SK-N-SH treated with all-trans-retinoic acid at 6 μM for 48 hours (cell line): ENCODE measurements around the gene RERE.

Experiments
- ATAC-seq: fragments of 200-7000 bp; cut with Tn5 transposase; 3 replicates; pipeline ENCODE4 v1.9.1; 2020; ENCODE audit warnings: mild to moderate bottlenecking, moderate library complexity
- BACH2 ChIP-seq: fragments of 250-450 bp; sonication (Bioruptor Pico); IDR thresholded peaks from 2 replicates; pipeline ENCODE4 v1.9.0; 2021; ENCODE audit warnings: mild to moderate bottlenecking, borderline replicate concordance
- CREB5 ChIP-seq: fragments of 250-450 bp; sonication (Bioruptor Pico); IDR thresholded peaks from 2 replicates; pipeline ENCODE4 v1.5.1; 2020; ENCODE audit warnings: low read depth, mild to moderate bottlenecking, moderate library complexity
- CSDC2 ChIP-seq: fragments of 250-450 bp; sonication (Bioruptor Pico); IDR thresholded peaks from 2 replicates; pipeline ENCODE4 v1.5.0; 2020; ENCODE audit warnings: mild to moderate bottlenecking, moderate library complexity
- ESRRG ChIP-seq: fragments of 250-450 bp; sonication (Bioruptor Pico); IDR thresholded peaks from 2 replicates; pipeline ENCODE4 v1.6.1; 2021; ENCODE audit warnings: mild to moderate bottlenecking
- GLIS3 ChIP-seq: fragments of 250-450 bp; sonication (Bioruptor Pico); IDR thresholded peaks from 2 replicates; pipeline ENCODE4 v1.5.0; 2020; ENCODE audit warnings: mild to moderate bottlenecking, moderate library complexity
- ISL1 ChIP-seq: fragments of 250-450 bp; sonication (Bioruptor Pico); IDR thresholded peaks from 2 replicates; pipeline ENCODE4 v2.1.2; 2022; ENCODE audit warnings: mild to moderate bottlenecking, moderate library complexity
- OSR1 ChIP-seq: fragments of 250-450 bp; sonication (Bioruptor Pico); IDR thresholded peaks from 2 replicates; pipeline ENCODE4 v1.8.0; 2022; ENCODE audit warnings: moderate library complexity, mild to moderate bottlenecking, inconsistent platforms
- PATZ1 ChIP-seq: fragments of 250-450 bp; sonication (Bioruptor Pico); IDR thresholded peaks from 2 replicates; pipeline ENCODE4 v1.8.0; 2020; ENCODE audit warnings: mild to moderate bottlenecking, moderate library complexity, borderline replicate concordance
- PPARA ChIP-seq: fragments of 250-450 bp; sonication (Bioruptor Pico); IDR thresholded peaks from 2 replicates; pipeline ENCODE4 v1.5.0; 2020; ENCODE audit warnings: mild to moderate bottlenecking, borderline replicate concordance
- RARB ChIP-seq: fragments of 250-450 bp; sonication (Bioruptor Pico); IDR thresholded peaks from 2 replicates; pipeline ENCODE4 v1.8.0; 2021; ENCODE audit warnings: mild to moderate bottlenecking, moderate library complexity
- TCF4 ChIP-seq: fragments of 250-450 bp; sonication (Bioruptor Pico); IDR thresholded peaks from 2 replicates; pipeline ENCODE4 v1.8.0; 2021; ENCODE audit warnings: mild to moderate bottlenecking, moderate library complexity, borderline replicate concordance
- TOX ChIP-seq: fragments of 250-450 bp; sonication (Bioruptor Pico); IDR thresholded peaks from 2 replicates; pipeline ENCODE4 v1.8.0; 2021; ENCODE audit warnings: mild to moderate bottlenecking, moderate library complexity, borderline replicate concordance
- ZC3H10 ChIP-seq: fragments of 250-450 bp; sonication (Bioruptor Pico); IDR thresholded peaks from 2 replicates; pipeline ENCODE4 v1.5.1; 2021; ENCODE audit warnings: mild to moderate bottlenecking, moderate library complexity
- ZFP3 ChIP-seq: fragments of 250-450 bp; sonication (Bioruptor Pico); IDR thresholded peaks from 2 replicates; pipeline ENCODE4 v1.5.0; 2020; ENCODE audit warnings: mild to moderate bottlenecking, moderate library complexity
- ZFP30 ChIP-seq: fragments of 450-650 bp; formaldehyde crosslinking; IDR thresholded peaks from 2 replicates; pipeline ENCODE4 v1.5.0; 2022; ENCODE audit warnings: mild to moderate bottlenecking, moderate library complexity
- ZNF565 ChIP-seq: fragments of 450-650 bp; formaldehyde crosslinking; conservative IDR thresholded peaks from 2 replicates; pipeline ENCODE4 v1.5.0; 2020; ENCODE audit warnings: low read depth, mild to moderate bottlenecking, moderate library complexity
- ZNF8 ChIP-seq: fragments of 450-650 bp; formaldehyde crosslinking; IDR thresholded peaks from 2 replicates; pipeline ENCODE4 v1.5.0; 2020; ENCODE audit warnings: mild to moderate bottlenecking, moderate library complexity
- TF ChIP-seq, protein P1 (sequence below): fragments of 250-450 bp; sonication (Bioruptor Pico); IDR thresholded peaks from 2 replicates; pipeline ENCODE4 v1.5.1; 2021; ENCODE audit warnings: mild to moderate bottlenecking, moderate library complexity

The RERE gene

DNA sequence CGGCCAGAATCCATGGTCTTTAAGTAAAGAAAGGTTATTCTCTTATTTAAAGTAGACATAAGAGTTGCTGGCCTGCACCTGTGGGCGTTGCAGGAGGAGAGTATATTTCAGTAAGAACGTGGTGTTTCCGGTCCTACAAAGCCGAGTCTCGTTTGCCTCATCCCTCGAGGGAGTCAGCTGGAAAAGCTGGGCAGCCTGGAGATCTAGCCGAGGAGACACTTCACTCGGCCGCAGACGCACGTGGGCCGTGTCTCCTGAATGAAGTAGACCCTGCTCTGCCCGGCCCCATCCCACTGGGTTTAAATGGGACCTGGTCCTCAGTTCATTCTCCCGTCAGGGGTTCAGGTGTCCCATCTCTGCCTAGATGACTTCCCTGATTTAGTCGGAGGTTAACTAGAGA is 484.6 kb downstream of the RERE start (continued):
- no peak for TF ChIP-seq TCF4 (CRISPR knock-in tag)

GRCh38 chr1:8330271-8331125 is 486.9 kb downstream of the RERE start:
- TF ChIP-seq TOX (CRISPR knock-in tag) = no peak
- no peak for TF ChIP-seq ZC3H10 (CRISPR knock-in tag)
- no peak for TF ChIP-seq PPARA (CRISPR knock-in tag)
- no peak for TF ChIP-seq CREB5 (CRISPR knock-in tag)
- no peak for TF ChIP-seq ZFP30 (CRISPR knock-in tag)
- no peak for TF ChIP-seq CSDC2 (CRISPR knock-in tag)
- no peak for TF ChIP-seq ZFP3
- TF ChIP-seq ISL1 (CRISPR knock-in tag) = no peak
- TF ChIP-seq BACH2 (CRISPR knock-in tag) = no peak
- no peak for TF ChIP-seq PATZ1 (CRISPR knock-in tag)
- no peak for TF ChIP-seq ESRRG (CRISPR knock-in tag)
- TF ChIP-seq, protein P1, sequence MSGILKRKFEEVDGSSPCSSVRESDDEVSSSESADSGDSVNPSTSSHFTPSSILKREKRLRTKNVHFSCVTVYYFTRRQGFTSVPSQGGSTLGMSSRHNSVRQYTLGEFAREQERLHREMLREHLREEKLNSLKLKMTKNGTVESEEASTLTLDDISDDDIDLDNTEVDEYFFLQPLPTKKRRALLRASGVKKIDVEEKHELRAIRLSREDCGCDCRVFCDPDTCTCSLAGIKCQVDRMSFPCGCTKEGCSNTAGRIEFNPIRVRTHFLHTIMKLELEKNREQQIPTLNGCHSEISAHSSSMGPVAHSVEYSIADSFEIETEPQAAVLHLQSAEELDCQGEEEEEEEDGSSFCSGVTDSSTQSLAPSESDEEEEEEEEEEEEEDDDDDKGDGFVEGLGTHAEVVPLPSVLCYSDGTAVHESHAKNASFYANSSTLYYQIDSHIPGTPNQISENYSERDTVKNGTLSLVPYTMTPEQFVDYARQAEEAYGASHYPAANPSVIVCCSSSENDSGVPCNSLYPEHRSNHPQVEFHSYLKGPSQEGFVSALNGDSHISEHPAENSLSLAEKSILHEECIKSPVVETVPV = no peak
- ATAC-seq = no peak

DNA sequence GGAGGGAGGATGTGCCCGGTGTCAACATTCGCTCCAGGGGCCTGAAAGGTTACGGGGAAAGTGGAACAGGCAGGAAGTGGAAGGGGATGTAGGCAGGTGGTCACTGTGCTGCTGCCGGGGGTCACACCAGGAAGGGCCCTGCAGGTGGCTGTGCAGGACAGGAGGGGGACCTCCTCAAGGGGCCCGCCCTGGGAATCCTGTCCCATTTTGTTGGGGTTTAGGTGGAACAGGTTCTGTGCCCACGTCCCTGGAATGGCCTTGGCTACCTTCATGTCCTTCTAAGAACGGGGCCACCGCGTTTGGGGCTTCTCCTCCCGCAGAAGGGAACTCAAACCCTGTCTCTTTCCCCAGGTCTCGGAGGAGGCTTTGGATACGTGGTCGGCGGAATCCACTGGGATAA is 487.6 kb downstream of the RERE start:
- TF ChIP-seq ZFP30 (CRISPR knock-in tag) (no peak), CREB5 (CRISPR knock-in tag) (no peak), ZNF8 (CRISPR knock-in tag) (no peak), ESRRG (CRISPR knock-in tag) (no peak), GLIS3 (no peak), ZFP3 (no peak), TCF4 (CRISPR knock-in tag) (no peak), ZC3H10 (CRISPR knock-in tag) (no peak), PPARA (CRISPR knock-in tag) (no peak), OSR1 (no peak), TOX (CRISPR knock-in tag) (no peak), RARB (no peak)

GRCh38 chr1:8329439-8329838 is 488.0 kb downstream of the RERE start:
- TF ChIP-seq ZFP30 (CRISPR knock-in tag) = no peak
- no peak for TF ChIP-seq BACH2 (CRISPR knock-in tag)
- TF ChIP-seq RARB = no peak
- TF ChIP-seq TOX (CRISPR knock-in tag) = no peak
- TF ChIP-seq ZNF8 (CRISPR knock-in tag) = no peak
- no peak for TF ChIP-seq ESRRG (CRISPR knock-in tag)
- no peak for TF ChIP-seq PPARA (CRISPR knock-in tag)
- no peak for TF ChIP-seq PATZ1 (CRISPR knock-in tag)
- TF ChIP-seq ZNF565 = no peak
- TF ChIP-seq, all 23 proteins: peak for 0
- peak; percentile 37 for ATAC-seq

More for the DNA sequence above, 487.6 kb downstream of the RERE start:
- ATAC-seq = no peak
